SK-N-MC (cell line): ENCODE results near the gene HAGHL.

Experiments
- EZH2 ChIP-seq: fragments of 200-600 bp; sonication (generic); IDR thresholded peaks from one replicate; pipeline ENCODE4 v1.6.1; 2017; ENCODE audit warnings: antibody characterized with exemption
- FOXP2 ChIP-seq: optimal IDR thresholded peaks from 2 replicates; pipeline ENCODE3; 2011; ENCODE audit warnings: mild to moderate bottlenecking, moderate library complexity; ENCODE audit not compliant: insufficient read depth; ENCODE audit errors: extremely low read length, control extremely low read depth
- POLR2AphosphoS5 ChIP-seq: IDR thresholded peaks from 2 replicates; pipeline ENCODE4 v1.6.1; 2012; ENCODE audit warnings: mild to moderate bottlenecking, low read depth, low read length, borderline replicate concordance

DNA sequence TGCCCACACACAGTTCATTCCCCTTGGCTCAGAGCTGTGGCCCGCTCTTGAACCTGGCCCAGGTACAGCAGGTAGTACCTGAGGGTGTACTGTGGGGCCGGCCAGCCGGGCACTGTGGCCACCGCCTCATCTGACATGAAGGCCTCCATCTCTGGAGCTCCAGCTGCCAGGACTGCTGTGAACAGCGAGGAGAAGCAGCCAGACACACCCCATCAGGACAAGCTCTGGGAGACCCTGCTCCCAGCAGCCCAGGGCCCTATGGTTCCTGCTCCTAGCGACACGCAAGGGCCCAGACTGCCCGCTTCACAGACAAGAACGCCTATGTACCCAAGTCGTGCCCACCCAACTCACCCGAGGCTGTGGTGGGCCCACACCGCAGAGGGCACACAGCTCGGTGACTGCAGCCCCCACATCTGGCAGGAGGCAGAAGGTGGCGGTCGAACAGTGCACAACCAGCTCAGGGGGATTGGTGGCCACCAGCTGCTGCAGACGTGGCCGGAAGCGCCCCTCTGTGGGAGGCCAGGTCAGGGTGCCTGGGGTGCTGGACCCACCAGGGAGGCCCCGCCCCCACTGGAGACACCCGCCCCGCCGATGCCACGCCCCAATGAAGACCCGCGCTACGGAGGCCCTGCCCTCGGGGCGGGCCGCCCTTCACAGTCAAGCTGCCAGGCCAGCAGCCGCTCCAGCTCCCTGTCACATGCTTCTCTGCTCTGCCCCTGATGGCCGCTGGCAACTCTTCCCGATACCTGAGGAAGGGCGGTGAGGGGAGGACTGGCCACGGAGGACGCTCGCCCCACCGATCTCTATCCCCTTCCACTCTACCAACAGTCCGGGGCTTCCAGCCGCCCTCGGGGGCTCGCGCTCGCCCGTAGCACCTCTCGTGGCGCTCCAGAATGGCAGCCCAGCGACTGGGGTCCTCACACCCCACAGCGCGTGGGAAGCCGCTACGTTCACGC, 47.8 kb upstream of the HAGHL start:
- TF ChIP-seq POLR2AphosphoS5 (no peak; the same call in 1 of the 2 replicates), EZH2 (no peak), FOXP2 (no peak)
